SK-N-SH (cell line): ENCODE results near the gene ADD1. TPM values are rescaled to one million over a fixed set of nuclear protein-coding genes. Genes with fewer than 3 reads are reported as not detected.

Experiments
- CTCF ChIA-PET: fragments of 300-600, 350-600 bp; formaldehyde crosslinking; extraction: SDS; loops from one replicate; lab custom pipeline; 2021; lab: Yijun Ruan, JAX
- POLR2A ChIA-PET: fragments of 350-600 bp; sonication (Branson Sonifier 250); formaldehyde crosslinking; extraction: SDS; loops from one replicate; lab custom pipeline; 2020; ENCODE audit warnings: antibody characterized with exemption, inconsistent platforms; lab: Yijun Ruan, JAX
- DNase-seq: peaks from one replicate; pipeline ENCODE4 v3.0.0; 2012
- H2AFZ ChIP-seq: fragments of 200-600 bp; sonication (generic); 2 replicates; pipeline ENCODE4 v1.8.1; 2016; ENCODE audit warnings: antibody characterized with exemption, mild to moderate bottlenecking, low read depth
- H3F3A ChIP-seq: fragments of 200-600 bp; sonication (generic); replicated peaks from 2 replicates; pipeline ENCODE3; 2016; ENCODE audit warnings: antibody characterized with exemption, mild to moderate bottlenecking; ENCODE audit not compliant: insufficient read depth
- H3K27ac ChIP-seq, 2 experiments: fragments of 200-500 bp in 1 of 2; fragments of 200-600 bp in 1 of 2; sonication (Bioruptor generic) in 1 of 2; sonication (generic), shearing (Covaris generic) in 1 of 2; 2 replicates each; pipeline versions ENCODE4 v1.5.1 to v1.6.1; 2014 to 2016; ENCODE audit warnings: low read depth in 2 of 2, inconsistent platforms in 1 of 2, low read length in 1 of 2, mild to moderate bottlenecking in 1 of 2, mixed read lengths in 1 of 2
- H3K27me3 ChIP-seq: fragments of 200-600 bp; sonication (generic), shearing (Covaris generic); 2 replicates; pipeline ENCODE4 v1.6.1; 2016; ENCODE audit warnings: mixed run types; ENCODE audit not compliant: insufficient read depth
- H3K36me3 ChIP-seq, 2 experiments: fragments of 200-500 bp in 1 of 2; fragments of 200-600 bp in 1 of 2; sonication (Bioruptor generic) in 1 of 2; sonication (generic) in 1 of 2; replicated peaks in 1 of 2; 2 replicates each; pipeline versions ENCODE3 to v1.5.1; 2014 to 2016; ENCODE audit warnings: low read length in 1 of 2, mild to moderate bottlenecking in 1 of 2; ENCODE audit not compliant: insufficient read depth in 2 of 2, control insufficient read depth in 1 of 2
- H3K4me1 ChIP-seq, 2 experiments: fragments of 200-500 bp in 1 of 2; fragments of 200-600 bp in 1 of 2; sonication (Bioruptor generic) in 1 of 2; sonication (generic), shearing (Covaris generic) in 1 of 2; 2 replicates each; pipeline versions ENCODE4 v1.5.1 to v1.6.1; 2014 to 2016; ENCODE audit warnings: low read depth in 1 of 2, low read length in 1 of 2, mixed run types in 1 of 2; ENCODE audit not compliant: insufficient read depth in 2 of 2, control insufficient read depth in 1 of 2
- H3K4me2 ChIP-seq: fragments of 200-600 bp; sonication (generic), shearing (Covaris generic); 2 replicates; pipeline ENCODE4 v1.6.1; 2017; ENCODE audit warnings: mixed run types
- H3K4me3 ChIP-seq, 2 experiments: fragments of 200-500 bp in 1 of 2; fragments of 200-600 bp in 1 of 2; sonication (Bioruptor generic) in 1 of 2; sonication (generic), shearing (Covaris generic) in 1 of 2; 2 replicates each; pipeline versions ENCODE4 v1.5.1 to v1.8.1; 2014 to 2016; ENCODE audit warnings: low read depth in 2 of 2, inconsistent platforms in 1 of 2, low read length in 1 of 2, mild to moderate bottlenecking in 1 of 2, mixed read lengths in 1 of 2, moderate library complexity in 1 of 2
- H3K79me2 ChIP-seq: fragments of 200-600 bp; sonication (generic); 2 replicates; pipeline ENCODE4 v1.8.1; 2017; ENCODE audit warnings: mild to moderate bottlenecking; ENCODE audit not compliant: insufficient read depth
- H3K9ac ChIP-seq: fragments of 200-600 bp; sonication (generic); 2 replicates; pipeline ENCODE4 v1.6.1; 2017; ENCODE audit warnings: mixed run types
- H3K9me2 ChIP-seq: fragments of 200-600 bp; sonication (generic); 2 replicates; pipeline ENCODE4 v1.6.1; 2017; ENCODE audit warnings: mixed run types
- H3K9me3 ChIP-seq: fragments of 200-600 bp; sonication (generic); 2 replicates; pipeline ENCODE4 v1.6.1; 2017; ENCODE audit warnings: mixed run types, mild to moderate bottlenecking, moderate library complexity
- H4K20me1 ChIP-seq: fragments of 200-600 bp; sonication (generic); 2 replicates; pipeline ENCODE4 v1.6.1; 2017; ENCODE audit warnings: mild to moderate bottlenecking, mixed run types; ENCODE audit not compliant: insufficient read depth
- CTCF ChIP-seq: fragments of 200-600 bp; sonication (generic); IDR thresholded peaks from 2 replicates; pipeline ENCODE4 v1.6.1; 2017; ENCODE audit warnings: antibody characterized with exemption, mild to moderate bottlenecking, moderate library complexity
- FOSL2 ChIP-seq: IDR thresholded peaks from 2 replicates; pipeline ENCODE4 v1.4.0; 2012; ENCODE audit warnings: low read depth, mild to moderate bottlenecking, moderate library complexity, borderline replicate concordance
- FOXJ3 ChIP-seq: sonication (generic); formaldehyde crosslinking; IDR thresholded peaks from 2 replicates; pipeline ENCODE4 v1.5.1; 2020; ENCODE audit warnings: mild to moderate bottlenecking, missing genetic modification reagents
- FOXM1 ChIP-seq: IDR thresholded peaks from 2 replicates; pipeline ENCODE4 v1.4.0; 2012; ENCODE audit warnings: low read depth, mild to moderate bottlenecking
- GATA2 ChIP-seq: sonication (generic); formaldehyde crosslinking; IDR thresholded peaks from 2 replicates; pipeline ENCODE4 v1.5.0; 2020; ENCODE audit warnings: mild to moderate bottlenecking, missing genetic modification reagents
- MAX ChIP-seq: IDR thresholded peaks from 2 replicates; pipeline ENCODE4 v1.4.0; 2012; ENCODE audit warnings: low read depth
- PBX3 ChIP-seq: IDR thresholded peaks from 2 replicates; pipeline ENCODE4; 2012
- RAD21 ChIP-seq: IDR thresholded peaks from 2 replicates; pipeline ENCODE4 v1.6.1; 2012; ENCODE audit warnings: mild to moderate bottlenecking, low read length
- RCOR1 ChIP-seq: fragments of 150-350 bp; IDR thresholded peaks from 2 replicates; pipeline ENCODE4 v1.6.1; 2017; ENCODE audit warnings: antibody characterized with exemption, low read length
- RXRA ChIP-seq: IDR thresholded peaks from 2 replicates; pipeline ENCODE4 v1.4.0; 2012; ENCODE audit warnings: low read depth, mild to moderate bottlenecking, borderline replicate concordance
- TEAD4 ChIP-seq: IDR thresholded peaks from 2 replicates; pipeline ENCODE4 v1.4.0; 2012; ENCODE audit warnings: mild to moderate bottlenecking, borderline replicate concordance; ENCODE audit not compliant: insufficient read depth
- YY1 ChIP-seq: IDR thresholded peaks from 2 replicates; pipeline ENCODE4 v1.4.0; 2012; ENCODE audit warnings: low read depth, mild to moderate bottlenecking
- polyA plus RNA-seq, 3 experiments: library from polyadenylated mRNA; depleted of rRNA; stranded (reverse); fragments of >200 nt; gene quantifications; 2 replicates each; pipeline ENCODE4 v1.2.3, GENCODE V29; 2012
- TF ChIP-seq, protein P1 (sequence below): IDR thresholded peaks from 2 replicates; pipeline ENCODE4 v1.4.0; 2012; ENCODE audit warnings: low read depth, borderline replicate concordance
- TF ChIP-seq, protein P2 (sequence below): fragments of 150-350 bp; IDR thresholded peaks from 2 replicates; pipeline ENCODE4 v1.6.1; 2017; ENCODE audit warnings: antibody characterized with exemption, low read length, low read depth, borderline replicate concordance

The ADD1 gene
- polyA plus RNA-seq, 1 of the 3 experiments (the other 2 are of a cell fraction), result 155 TPM

- no peaks in the 10 kb centered on the region for H3K27me3 ChIP-seq
- no peaks in the 10 kb centered on the region for H3K9me3 ChIP-seq
- no peak overlapping the region for H3K4me3 ChIP-seq
- CTCF ChIA-PET, result interaction anchor here (0.7 to 1.4 kb wide), 2 partner anchors 23 to 178 kb away, joined by 3 read pairs; no protein-coding TSS in a partner anchor
- no peak overlapping the region for H3K27ac ChIP-seq
- peaks cover 100% of the 10 kb centered on the region for H3K79me2 ChIP-seq
- TF ChIP-seq, protein P1, sequence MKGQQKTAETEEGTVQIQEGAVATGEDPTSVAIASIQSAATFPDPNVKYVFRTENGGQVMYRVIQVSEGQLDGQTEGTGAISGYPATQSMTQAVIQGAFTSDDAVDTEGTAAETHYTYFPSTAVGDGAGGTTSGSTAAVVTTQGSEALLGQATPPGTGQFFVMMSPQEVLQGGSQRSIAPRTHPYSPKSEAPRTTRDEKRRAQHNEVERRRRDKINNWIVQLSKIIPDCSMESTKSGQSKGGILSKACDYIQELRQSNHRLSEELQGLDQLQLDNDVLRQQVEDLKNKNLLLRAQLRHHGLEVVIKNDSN, result no peak
- TF ChIP-seq, protein P2, sequence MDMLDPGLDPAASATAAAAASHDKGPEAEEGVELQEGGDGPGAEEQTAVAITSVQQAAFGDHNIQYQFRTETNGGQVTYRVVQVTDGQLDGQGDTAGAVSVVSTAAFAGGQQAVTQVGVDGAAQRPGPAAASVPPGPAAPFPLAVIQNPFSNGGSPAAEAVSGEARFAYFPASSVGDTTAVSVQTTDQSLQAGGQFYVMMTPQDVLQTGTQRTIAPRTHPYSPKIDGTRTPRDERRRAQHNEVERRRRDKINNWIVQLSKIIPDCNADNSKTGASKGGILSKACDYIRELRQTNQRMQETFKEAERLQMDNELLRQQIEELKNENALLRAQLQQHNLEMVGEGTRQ, result no peak
- TF ChIP-seq PBX3 (no peak), CTCF (no peak), MAX (no peak), RAD21 (no peak), RXRA (no peak), TEAD4 (no peak), FOSL2 (no peak), FOXM1 (no peak), YY1 (no peak), FOXJ3 (CRISPR knock-in tag) (no peak), GATA2 (CRISPR knock-in tag) (no peak), RCOR1 (no peak)
- peaks cover 100% of the 10 kb centered on the region for H4K20me1 ChIP-seq
- no peak for DNase-seq
- H3K4me1 ChIP-seq, result peaks cover 41 to 50% of the 10 kb centered on the region in 2 experiments
- no peak overlapping the region for H3K9ac ChIP-seq
- H3K4me2 ChIP-seq, result no peak overlapping the region
- no peak overlapping the region for H2AFZ ChIP-seq
- H3F3A ChIP-seq, result no peaks in the 10 kb centered on the region
- H3K9me2 ChIP-seq, result no peaks in the 10 kb centered on the region
- POLR2A ChIA-PET, result no interaction called here
- H3K36me3 ChIP-seq, result peaks cover 0 to 3% of the 10 kb centered on the region in 2 experiments
Observed at GRCh38 chr4:2863649-2864048, 20.0 kb downstream of the ADD1 start.
